Sigmoid colon (tissue), 7 donors: ENCODE data around the gene ACTR8. TPM values are rescaled to one million over a fixed set of nuclear protein-coding genes. Genes with fewer than 3 reads are reported as not detected.

Experiments used
- DNase-seq: peaks from one replicate; pipeline ENCODE4 v3.0.0-alpha.2; 2019
- H3K27ac ChIP-seq, 4 donors: fragments of 200-600 bp; sonication (generic); one replicate each; pipeline ENCODE4 v1.5.1; 2016 to 2019; ENCODE audit warnings: mild to moderate bottlenecking in 1 of 4
- H3K27me3 ChIP-seq, 3 donors: fragments of 200-600 bp; sonication (generic); one replicate each; pipeline ENCODE4 v1.5.1; 2019; ENCODE audit warnings: mild to moderate bottlenecking in 1 of 3
- H3K36me3 ChIP-seq, 4 donors: fragments of 200-600 bp; sonication (generic); one replicate each; pipeline ENCODE4 v1.5.1; 2016 to 2019
- H3K4me1 ChIP-seq, 4 donors: fragments of 200-600 bp; sonication (generic); one replicate each; pipeline ENCODE4 v1.5.1; 2017 to 2019
- H3K4me3 ChIP-seq, 4 donors: fragments of 200-600 bp; sonication (generic); one replicate each; pipeline ENCODE4 v1.5.1; 2017 to 2019; ENCODE audit warnings: mild to moderate bottlenecking in 2 of 4, moderate library complexity in 1 of 4
- H3K9me3 ChIP-seq, 4 donors: fragments of 200-600 bp in 3 of 4; sonication (generic) in 3 of 4; one replicate each; pipeline versions ENCODE4 v1.5.1 to v1.6.1; 2013 to 2019
- EP300 ChIP-seq, 4 donors: sonication (generic); formaldehyde crosslinking; IDR thresholded peaks; one replicate each; pipeline ENCODE4 v1.6.1; 2017; ENCODE audit warnings: antibody characterized with exemption in 4 of 4
- POLR2A ChIP-seq, 2 donors: fragments of 450-650 bp; IDR thresholded peaks; one replicate each; pipeline ENCODE4 v1.6.1; 2016; ENCODE audit warnings: antibody characterized with exemption in 2 of 2, mild to moderate bottlenecking in 2 of 2, moderate library complexity in 2 of 2
- POLR2AphosphoS5 ChIP-seq, 4 donors: sonication (generic); formaldehyde crosslinking; IDR thresholded peaks; one replicate each; pipeline ENCODE4 v1.6.1; 2017; ENCODE audit warnings: antibody characterized with exemption in 4 of 4
- WGBS, 2 donors: extraction: QIAGEN DNeasy Blood & Tissue Kit; methylation state at CpG; one replicate each; pipeline ENCODE4 v1.1.7; 2013; 5-methylcytosine and 5-hydroxymethylcytosine counted together
- intact Hi-C: fragments of 100-400 bp; cut with DNase I; formaldehyde crosslinking; loops from one replicate; pipeline ENCODE4 v1.15.1; 2023
- polyA plus RNA-seq, 3 donors: library from polyadenylated mRNA; stranded (reverse); fragments of 200-250 nt; gene quantifications; one replicate each; pipeline ENCODE4 v1.2.3, GENCODE V29; 2013
- total RNA-seq, 4 donors: library from RNA; depleted of rRNA; stranded (reverse); fragments of >200 nt; gene quantifications; one replicate each; pipeline ENCODE4 v1.1.0, GENCODE V29; 2016
- TF ChIP-seq, protein P1 (sequence below), 4 experiments: fragments of 450-650 bp in 3 of 4; fragments of 200-600 bp in 1 of 4; IDR thresholded peaks; one replicate each; pipeline ENCODE4 v1.5.1; 2016 to 2019; ENCODE audit warnings: antibody characterized with exemption in 4 of 4, mild to moderate bottlenecking in 3 of 4, moderate library complexity in 2 of 4
- donor health status: healthy with polysubstance abuse.
- donor health status: Bipolar disorder and iron deficiency.
- donor health status: healthy.

Gene ACTR8
- total and polyA plus RNA-seq, 7 donors: 9.0 to 30.7 (median 18.5) TPM

DNA sequence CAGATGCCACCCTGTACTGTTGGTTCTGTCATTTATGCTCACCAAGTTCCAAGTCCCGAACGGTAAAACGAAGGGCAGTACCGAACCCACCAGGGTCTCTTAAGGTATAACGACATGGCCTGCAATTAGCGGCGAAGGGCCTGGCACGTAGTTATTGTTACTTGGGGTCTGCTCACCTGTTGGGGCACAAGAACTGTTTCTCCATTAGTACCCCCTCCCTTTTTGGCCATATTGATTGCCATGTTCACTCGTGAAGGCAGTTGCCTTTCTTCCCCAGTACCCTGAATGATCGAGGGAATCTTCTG is 35.1 kb downstream of the ACTR8 start:
- Histone ChIP-seq H3K4me1 (peaks cover 0 to 11% (median 8%) of the 10 kb centered on the region in 4 donors), H3K36me3 (no peaks in the 10 kb centered on the region), H3K27ac (no peak overlapping the region), H3K9me3 (no peaks in the 10 kb centered on the region), H3K4me3 (peak overlapping the region in 3 of 4 donors; percentile 55 to 83 (median 70)), H3K27me3 (peaks cover 4 to 43% (median 30%) of the 10 kb centered on the region in 3 donors)
- 21 to 66% methylated on average over 10 of the region's 10 CpGs for WGBS, 2 donors
- intact Hi-C loops: no loop called here
- TF ChIP-seq POLR2A (IDR thresholded peaks at IDR 0.05): no peak
- TF ChIP-seq EP300 (IDR thresholded peaks at IDR 0.05): no peak
- TF ChIP-seq, protein P1, sequence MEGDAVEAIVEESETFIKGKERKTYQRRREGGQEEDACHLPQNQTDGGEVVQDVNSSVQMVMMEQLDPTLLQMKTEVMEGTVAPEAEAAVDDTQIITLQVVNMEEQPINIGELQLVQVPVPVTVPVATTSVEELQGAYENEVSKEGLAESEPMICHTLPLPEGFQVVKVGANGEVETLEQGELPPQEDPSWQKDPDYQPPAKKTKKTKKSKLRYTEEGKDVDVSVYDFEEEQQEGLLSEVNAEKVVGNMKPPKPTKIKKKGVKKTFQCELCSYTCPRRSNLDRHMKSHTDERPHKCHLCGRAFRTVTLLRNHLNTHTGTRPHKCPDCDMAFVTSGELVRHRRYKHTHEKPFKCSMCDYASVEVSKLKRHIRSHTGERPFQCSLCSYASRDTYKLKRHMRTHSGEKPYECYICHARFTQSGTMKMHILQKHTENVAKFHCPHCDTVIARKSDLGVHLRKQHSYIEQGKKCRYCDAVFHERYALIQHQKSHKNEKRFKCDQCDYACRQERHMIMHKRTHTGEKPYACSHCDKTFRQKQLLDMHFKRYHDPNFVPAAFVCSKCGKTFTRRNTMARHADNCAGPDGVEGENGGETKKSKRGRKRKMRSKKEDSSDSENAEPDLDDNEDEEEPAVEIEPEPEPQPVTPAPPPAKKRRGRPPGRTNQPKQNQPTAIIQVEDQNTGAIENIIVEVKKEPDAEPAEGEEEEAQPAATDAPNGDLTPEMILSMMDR (IDR thresholded peaks at IDR 0.05): no peak
- TF ChIP-seq POLR2AphosphoS5 (IDR thresholded peaks at IDR 0.05): no peak
- peak; percentile 56 for DNase-seq

DNA sequence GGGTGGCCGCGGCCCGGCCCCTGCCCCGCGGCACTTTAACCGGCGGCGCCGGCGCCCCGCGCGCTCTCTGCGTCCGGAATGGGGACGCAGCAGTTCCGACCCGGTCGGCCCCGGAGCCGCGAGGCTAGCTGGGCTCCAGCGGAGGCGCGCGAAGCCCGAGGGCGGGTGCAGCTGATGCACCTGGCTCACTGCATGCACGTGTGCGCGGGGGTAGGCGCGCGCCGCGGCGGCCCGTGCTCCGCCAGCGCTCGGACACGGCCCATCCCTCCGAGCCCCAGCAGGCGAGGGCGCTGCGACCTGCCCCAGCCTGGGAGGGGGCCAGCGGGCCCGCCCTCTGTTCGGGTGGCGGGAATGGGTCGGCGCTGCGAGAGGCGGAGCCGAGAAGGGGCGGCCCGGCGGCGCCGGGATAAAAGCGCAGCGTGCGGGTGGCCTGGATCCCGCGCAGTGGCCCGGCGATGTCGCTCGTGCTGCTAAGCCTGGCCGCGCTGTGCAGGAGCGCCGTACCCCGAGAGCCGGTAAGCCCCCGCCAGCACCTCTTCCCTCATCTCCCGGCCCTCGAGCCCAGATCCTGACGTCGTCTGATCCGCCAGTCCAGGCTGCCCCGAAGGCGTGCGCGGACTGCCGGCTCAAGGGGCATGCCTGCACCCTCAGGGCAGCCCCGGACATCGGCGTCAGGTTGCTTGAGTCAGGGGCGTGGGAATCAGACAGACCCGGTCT is 35.7 kb downstream of the ACTR8 start, which contains the start of the genes CHDH and IL17RB:
Gene CHDH (minus strand): TSS at position 286 of the 717 bp plus-strand sequence. CDS start 22,411 bp downstream, outside the sequence.
Gene IL17RB (plus strand): TSS at position 435 of the 717 bp plus-strand sequence. CDS start 21 bp downstream, at position 456.
- Histone ChIP-seq H3K9me3 (no peaks in the 10 kb centered on the region), H3K4me3 (peak within 1 kb of the TSS; percentile 33 to 83 (median 62)), H3K36me3 (no peaks in the 10 kb centered on the region), H3K27me3 (peaks cover 4 to 42% (median 30%) of the 10 kb centered on the region in 3 donors), H3K4me1 (peaks cover 0 to 11% (median 8%) of the 10 kb centered on the region in 4 donors), H3K27ac (peak within 1 kb of the TSS; percentile 32 to 63 (median 44))
- 1 to 2% methylated on average over 91 of the region's 91 CpGs for WGBS, 2 donors
- intact Hi-C loops: no loop called here
- DNase-seq: no peak
- peak in 1 of 4 donors; percentile 19 for TF ChIP-seq POLR2AphosphoS5 (IDR thresholded peaks at IDR 0.05)
- TF ChIP-seq, protein P1 (IDR thresholded peaks at IDR 0.05): no peak
- peak in 1 of 2 donors; percentile 46 for TF ChIP-seq POLR2A (IDR thresholded peaks at IDR 0.05)
- no peak for TF ChIP-seq EP300 (IDR thresholded peaks at IDR 0.05)

DNA sequence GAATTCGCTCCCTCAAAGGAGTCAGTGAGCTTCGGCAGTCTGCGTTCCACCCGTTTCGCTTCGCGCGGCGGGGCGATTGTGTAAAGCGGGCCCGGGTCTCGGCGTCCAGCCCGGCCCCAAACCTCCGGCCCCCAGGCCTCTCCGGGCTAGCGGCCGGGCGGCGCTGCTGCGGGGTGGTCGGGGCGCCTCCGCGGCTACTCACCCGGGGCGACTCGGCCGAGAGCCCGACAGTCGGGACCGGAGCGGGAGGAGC is 36.1 kb downstream of the ACTR8 start:
- no peaks in the 10 kb centered on the region for H3K36me3 ChIP-seq
- H3K4me1 ChIP-seq: peaks cover 0 to 11% (median 8%) of the 10 kb centered on the region in 4 donors
- peaks cover 4 to 38% (median 30%) of the 10 kb centered on the region in 3 donors for H3K27me3 ChIP-seq
- DNase-seq: no peak
- TF ChIP-seq POLR2AphosphoS5 (IDR thresholded peaks at IDR 0.05) (no peak), POLR2A (IDR thresholded peaks at IDR 0.05) (no peak), EP300 (IDR thresholded peaks at IDR 0.05) (no peak)
- TF ChIP-seq, protein P1 (IDR thresholded peaks at IDR 0.05): no peak
- WGBS, 2 donors: 0 to 1% methylated on average over 34 of the region's 34 CpGs
- H3K4me3 ChIP-seq: peak overlapping the region; percentile 33 to 83 (median 62)
- H3K9me3 ChIP-seq: no peaks in the 10 kb centered on the region
- H3K27ac ChIP-seq: peak overlapping the region; percentile 32 to 63 (median 44)
- intact Hi-C loops: no loop called here

DNA sequence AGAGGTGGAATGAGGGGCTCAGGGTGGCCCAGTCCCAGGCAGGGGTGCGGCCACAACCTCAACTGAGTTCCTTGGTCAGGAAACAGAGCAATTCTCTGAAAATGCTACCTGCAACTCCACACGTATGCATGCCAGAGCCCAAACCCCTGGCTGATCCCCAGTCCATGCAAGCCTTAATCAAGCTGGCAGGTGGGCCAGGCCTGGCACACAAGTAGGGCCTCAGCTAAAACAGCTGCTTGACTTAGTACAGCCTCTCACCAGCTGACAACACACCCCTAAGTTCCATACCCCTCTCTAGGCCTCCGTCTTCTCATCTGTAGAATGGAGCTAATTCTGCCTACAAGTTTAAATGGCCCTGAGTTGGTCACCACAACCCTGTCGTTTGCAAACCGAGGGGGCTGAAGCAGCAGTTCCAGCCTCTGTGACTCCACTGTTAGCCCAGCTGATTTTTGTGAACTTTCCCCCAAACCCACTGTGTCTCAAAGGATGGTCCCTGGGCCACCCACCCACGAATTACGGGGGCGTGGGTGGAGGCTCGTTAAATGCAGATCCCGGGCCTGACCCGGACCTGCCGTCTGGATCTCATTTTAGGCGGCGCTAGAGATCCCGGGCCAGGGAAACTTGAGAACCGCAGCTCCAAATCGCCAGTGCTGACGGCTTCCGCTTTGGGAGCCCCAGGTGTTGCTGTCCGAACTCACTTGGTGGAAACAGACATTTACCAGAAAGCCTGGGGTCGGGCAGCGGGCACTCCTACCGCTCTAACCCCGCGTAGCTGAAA is 36.7 kb downstream of the ACTR8 start:
- Histone ChIP-seq H3K27ac (peak overlapping the region; percentile 32 to 63 (median 44)), H3K9me3 (no peaks in the 10 kb centered on the region), H3K4me3 (peak overlapping the region; percentile 33 to 83 (median 62)), H3K4me1 (peaks cover 0 to 11% (median 8%) of the 10 kb centered on the region in 4 donors), H3K27me3 (peaks cover 4 to 36% (median 30%) of the 10 kb centered on the region in 3 donors), H3K36me3 (no peaks in the 10 kb centered on the region)
- intact Hi-C loops: no loop called here
- 4 to 14% methylated on average over 25 of the region's 25 CpGs for WGBS, 2 donors
- peak; percentile 75 for DNase-seq
- TF ChIP-seq, protein P1 (IDR thresholded peaks at IDR 0.05): no peak
- TF ChIP-seq POLR2AphosphoS5 (IDR thresholded peaks at IDR 0.05): peak in 1 of 4 donors; percentile 18
